M059J (cell line): Measurements from ENCODE around the gene BTBD19. TPM values are rescaled to one million over a fixed set of nuclear protein-coding genes. Genes with fewer than 3 reads are reported as not detected.
"Not testable (repeated sequence)": the region's sequence is repeated elsewhere in the genome, so short reads cannot be mapped to it uniquely, and the experiment has no call there.

Experiments used
- DNase-seq: peaks from one replicate; pipeline ENCODE4 v3.0.0-alpha.2; 2012; ENCODE audit warnings: low read depth
- total RNA-seq: library from RNA; depleted of rRNA; stranded (reverse); fragments of >200 nt; shearing (Covaris generic); gene quantifications from 2 replicates; pipeline ENCODE4 v1.2.3, GENCODE V29; 2014

BTBD19 gene
- total RNA-seq, 1 experiment from 2014 or later = 4.3 TPM

GRCh38 chr1:44787506-44787905, 20.8 kb upstream of the BTBD19 start:
- no peak for DNase-seq

- no peak for DNase-seq
Observed at GRCh38 chr1:44788120-44788860, 20.0 kb upstream of the BTBD19 start, which contains the start of gene BEST4. TSS of gene BEST4 (minus strand) at chr1:44788170. CDS start at chr1:44787705, 465 bp downstream.

- DNase-seq = no peak
Observed at GRCh38 chr1:44790968-44791801, 17.1 kb upstream of the BTBD19 start.

- DNase-seq = no peak
Observed at GRCh38 chr1:44792736-44793502, 15.4 kb upstream of the BTBD19 start.

- not testable (repeated sequence) for DNase-seq
Observed at GRCh38 chr1:44797886-44798285, 10.4 kb upstream of the BTBD19 start.

GRCh38 chr1:44798481-44799365, 9.6 kb upstream of the BTBD19 start:
- DNase-seq = no peak

- peak; percentile 95 for DNase-seq
Observed at GRCh38 chr1:44799770-44800584, 8.3 kb upstream of the BTBD19 start, which contains the start of gene PLK3. TSS of gene PLK3 (plus strand) at chr1:44800377. CDS start at chr1:44800464, 87 bp downstream.

- no peak for DNase-seq
Observed at GRCh38 chr1:44801491-44802305, 6.6 kb upstream of the BTBD19 start.

- DNase-seq = no peak
Observed at GRCh38 chr1:44802306-44803061, 5.8 kb upstream of the BTBD19 start.

- DNase-seq = no peak
Observed at GRCh38 chr1:44803062-44803311, 5.3 kb upstream of the BTBD19 start.

- peak; percentile 60 for DNase-seq
Observed at GRCh38 chr1:44803312-44804095, 4.8 kb upstream of the BTBD19 start.

GRCh38 chr1:44805311-44806024, 2.9 kb upstream of the BTBD19 start:
- DNase-seq = no peak

- DNase-seq = no peak
Observed at GRCh38 chr1:44806025-44806703, 2.2 kb upstream of the BTBD19 start.

GRCh38 chr1:44806704-44807363, 1.5 kb upstream of the BTBD19 start, which contains the start of gene DYNLT4:
TSS of gene DYNLT4 (minus strand) at chr1:44807351. CDS start at chr1:44806668, 683 bp downstream.
- no peak for DNase-seq

GRCh38 chr1:44807364-44808062, 810 bp upstream of the BTBD19 start:
- DNase-seq = peak; percentile 100
